H9 (cell line): Measurements from ENCODE around the gene DSCAM. TPM values are rescaled to one million over a fixed set of nuclear protein-coding genes. Genes with fewer than 3 reads are reported as not detected.

ENCODE experiments used
- DNase-seq: peaks from one replicate; pipeline ENCODE4 v3.0.0-alpha.2; 2017
- H2AFZ ChIP-seq: one replicate; pipeline ENCODE4 v1.6.1; 2013; ENCODE audit warnings: mild to moderate bottlenecking, low read length, control low read depth, moderate library complexity
- H2AK5ac ChIP-seq: 2 replicates; pipeline ENCODE4 v1.6.1; 2013; ENCODE audit warnings: low read length, control low read depth, mixed read lengths; ENCODE audit not compliant: insufficient read length
- H2BK120ac ChIP-seq: one replicate; pipeline ENCODE4 v1.6.1; 2013; ENCODE audit warnings: low read depth, mild to moderate bottlenecking, low read length, control low read depth, inconsistent platforms; ENCODE audit not compliant: poor library complexity, severe bottlenecking
- H2BK12ac ChIP-seq: 2 replicates; pipeline ENCODE4 v1.6.1; 2013; ENCODE audit warnings: low read length, control low read depth, mixed read lengths, low read depth; ENCODE audit not compliant: insufficient read length
- H2BK15ac ChIP-seq: 2 replicates; pipeline ENCODE4 v1.6.1; 2013; ENCODE audit warnings: low read depth, low read length, control low read depth
- H2BK20ac ChIP-seq: one replicate; pipeline ENCODE4 v1.6.1; 2013; ENCODE audit warnings: low read depth, mild to moderate bottlenecking, low read length, control low read depth, inconsistent platforms; ENCODE audit not compliant: poor library complexity, severe bottlenecking
- H2BK5ac ChIP-seq: 2 replicates; pipeline ENCODE4 v1.6.1; 2013; ENCODE audit warnings: low read length, control low read depth, mixed read lengths; ENCODE audit not compliant: insufficient read length
- H3K14ac ChIP-seq: 2 replicates; pipeline ENCODE4 v1.6.1; 2013; ENCODE audit warnings: low read length, control low read depth; ENCODE audit not compliant: insufficient read depth
- H3K18ac ChIP-seq: 2 replicates; pipeline ENCODE4 v1.6.1; 2013; ENCODE audit warnings: low read depth, mild to moderate bottlenecking, mixed read lengths, low read length, control low read depth; ENCODE audit not compliant: insufficient read length
- H3K23ac ChIP-seq: 2 replicates; pipeline ENCODE4 v1.6.1; 2013; ENCODE audit warnings: low read length, control low read depth, mixed read lengths, low read depth; ENCODE audit not compliant: insufficient read length
- H3K23me2 ChIP-seq: 2 replicates; pipeline ENCODE4 v1.6.1; 2013; ENCODE audit warnings: low read depth, mild to moderate bottlenecking, mixed read lengths, low read length, control low read depth; ENCODE audit not compliant: insufficient read length, poor library complexity, severe bottlenecking
- H3K27ac ChIP-seq: 2 replicates; pipeline ENCODE4 v1.5.1; 2013; ENCODE audit warnings: low read length, control low read depth, mixed read lengths, low read depth; ENCODE audit not compliant: insufficient read length
- H3K27me3 ChIP-seq: 2 replicates; pipeline ENCODE4 v1.6.1; 2013; ENCODE audit warnings: low read length, control low read depth, inconsistent platforms; ENCODE audit not compliant: insufficient read depth
- H3K4ac ChIP-seq: 2 replicates; pipeline ENCODE4 v1.6.1; 2013; ENCODE audit warnings: low read depth, mild to moderate bottlenecking, control low read depth, inconsistent platforms, low read length, moderate library complexity
- H3K4me1 ChIP-seq: 2 replicates; pipeline ENCODE4 v1.6.1; 2013; ENCODE audit warnings: low read length, control low read depth, inconsistent platforms; ENCODE audit not compliant: insufficient read depth
- H3K4me2 ChIP-seq: 2 replicates; pipeline ENCODE4 v1.6.1; 2013; ENCODE audit warnings: low read length, control low read depth, mixed read lengths; ENCODE audit not compliant: insufficient read length, insufficient read depth
- H3K56ac ChIP-seq: 2 replicates; pipeline ENCODE4 v1.6.1; 2013; ENCODE audit warnings: low read depth, mild to moderate bottlenecking, mixed read lengths, low read length, control low read depth; ENCODE audit not compliant: insufficient read length
- H3K79me1 ChIP-seq: 2 replicates; pipeline ENCODE4 v1.6.1; 2013; ENCODE audit warnings: low read depth, mild to moderate bottlenecking, moderate library complexity, low read length, control low read depth, inconsistent platforms; ENCODE audit not compliant: insufficient read depth, poor library complexity, severe bottlenecking
- H3K79me2 ChIP-seq: 2 replicates; pipeline ENCODE4 v1.6.1; 2013; ENCODE audit warnings: low read length, control low read depth, inconsistent platforms; ENCODE audit not compliant: insufficient read depth
- H3K9ac ChIP-seq: 2 replicates; pipeline ENCODE4 v1.6.1; 2013; ENCODE audit warnings: low read length, control low read depth, mixed read lengths; ENCODE audit not compliant: insufficient read length; ENCODE audit errors: extremely low read depth
- H3K9me3 ChIP-seq: one replicate; pipeline ENCODE4 v1.6.1; 2013; ENCODE audit warnings: low read depth, low read length, inconsistent platforms; ENCODE audit not compliant: control insufficient read depth
- H3T11ph ChIP-seq: one replicate; pipeline ENCODE4 v1.6.1; 2013; ENCODE audit warnings: mild to moderate bottlenecking, low read length, control low read depth, inconsistent platforms
- H4K20me1 ChIP-seq: one replicate; pipeline ENCODE4 v1.6.1; 2013; ENCODE audit not compliant: control insufficient read depth, insufficient read length, insufficient read depth
- H4K5ac ChIP-seq: 2 replicates; pipeline ENCODE4 v1.6.1; 2013; ENCODE audit warnings: low read depth, mild to moderate bottlenecking, mixed read lengths, low read length, control low read depth; ENCODE audit not compliant: insufficient read length
- H4K8ac ChIP-seq: replicated peaks from 2 replicates; pipeline ENCODE4 v1.6.1; 2013; ENCODE audit warnings: low read length, control low read depth, mixed read lengths, low read depth; ENCODE audit not compliant: insufficient read length
- H4K91ac ChIP-seq: 2 replicates; pipeline ENCODE4 v1.6.1; 2013; ENCODE audit warnings: low read depth, mild to moderate bottlenecking, moderate library complexity, mixed read lengths, low read length, control low read depth; ENCODE audit not compliant: insufficient read length
- H3K27ac Mint-ChIP-seq, 3 experiments: 2 replicates in 2 of 3; 3 replicates in 1 of 3; pipeline ENCODE4 v1.8.0; 2020 to 2021; ENCODE audit warnings: mixed read lengths in 3 of 3, mild to moderate bottlenecking in 1 of 3, moderate library complexity in 1 of 3
- H3K27me3 Mint-ChIP-seq: 2 replicates; pipeline ENCODE4 v1.8.0; 2021; ENCODE audit warnings: low read depth, mild to moderate bottlenecking, moderate library complexity, mixed read lengths
- H3K36me3 Mint-ChIP-seq, 3 experiments: 2 replicates in 2 of 3; 3 replicates in 1 of 3; pipeline ENCODE4 v1.8.0; 2020 to 2021; ENCODE audit warnings: low read depth in 3 of 3, mixed read lengths in 3 of 3; ENCODE audit not compliant: insufficient read depth in 1 of 3
- H3K4me1 Mint-ChIP-seq, 2 experiments: 2 replicates each; pipeline ENCODE4 v1.8.0; 2020; ENCODE audit warnings: mixed read lengths in 2 of 2
- H3K4me3 Mint-ChIP-seq, 2 experiments: 2 replicates in 1 of 2; 3 replicates in 1 of 2; pipeline ENCODE4 v1.8.0; 2020 to 2021; ENCODE audit warnings: mild to moderate bottlenecking in 2 of 2, mixed read lengths in 2 of 2, moderate library complexity in 1 of 2
- H3K9me3 Mint-ChIP-seq, 2 experiments: 2 replicates in 1 of 2; 3 replicates in 1 of 2; pipeline ENCODE4 v1.8.0; 2020; ENCODE audit warnings: mild to moderate bottlenecking in 2 of 2, mixed read lengths in 2 of 2, moderate library complexity in 1 of 2
- CTCF ChIP-seq: fragments of 200-600 bp; sonication (generic); conservative IDR thresholded peaks from 3 replicates; pipeline ENCODE4 v1.8.0; 2021; ENCODE audit warnings: antibody characterized with exemption, mild to moderate bottlenecking
- WGBS: extraction: QIAGEN DNeasy Blood & Tissue Kit; methylation state at CpG from one replicate; pipeline ENCODE4 v1.1.7; 2013; ENCODE audit warnings: missing lambda C conversion rate, low lambda C conversion rate, mixed read lengths; ENCODE audit not compliant: insufficient read length; ENCODE audit errors: extremely low coverage; 5-methylcytosine and 5-hydroxymethylcytosine counted together
- total RNA-seq: library from RNA; stranded (reverse); gene quantifications from 2 replicates; pipeline ENCODE4 v1.2.1, GENCODE V29; 2021

DSCAM gene
- total RNA-seq, 1 experiment from 2014 or later: 0.17 TPM

GRCh38 chr21:40176724-40177123, 670.2 kb downstream of the DSCAM start:
- H4K20me1 ChIP-seq: no peaks in the 10 kb centered on the region
- H3K4me1 ChIP-seq: no peaks in the 10 kb centered on the region
- no CpG with 5 or more reads among the region's 5 CpGs for WGBS
- H2AK5ac ChIP-seq: no peak overlapping the region
- H2BK12ac ChIP-seq: no peak overlapping the region
- no peak overlapping the region for H2BK20ac ChIP-seq
- TF ChIP-seq CTCF: no peak
- H3K23ac ChIP-seq: no peak overlapping the region
- H3K4me3 Mint-ChIP-seq: no peak overlapping the region
- no peak overlapping the region for H4K5ac ChIP-seq
- no peak overlapping the region for H4K91ac ChIP-seq
- no peak overlapping the region for H3K18ac ChIP-seq
- H3K56ac ChIP-seq: no peak overlapping the region
- peaks cover 2% of the 10 kb centered on the region for H3K27me3 Mint-ChIP-seq
- H2BK120ac ChIP-seq: no peak overlapping the region
- no peak overlapping the region for H4K8ac ChIP-seq
- H3K27ac Mint-ChIP-seq: no peak overlapping the region
- no peak overlapping the region for H2BK15ac ChIP-seq
- H3K4ac ChIP-seq: no peak overlapping the region
- H3K9me3 Mint-ChIP-seq: peaks cover 3 to 6% of the 10 kb centered on the region in 2 experiments
- no peak overlapping the region for H3K4me2 ChIP-seq
- no peak overlapping the region for H3K9ac ChIP-seq
- peaks cover 5 to 8% of the 10 kb centered on the region in 2 experiments for H3K4me1 Mint-ChIP-seq
- no peak for DNase-seq
- H3K79me1 ChIP-seq: no peaks in the 10 kb centered on the region
- no peak overlapping the region for H3T11ph ChIP-seq
- H3K23me2 ChIP-seq: no peaks in the 10 kb centered on the region
- H3K14ac ChIP-seq: no peak overlapping the region
- H3K79me2 ChIP-seq: no peaks in the 10 kb centered on the region
- no peak overlapping the region for H3K27ac ChIP-seq
- no peak overlapping the region for H2BK5ac ChIP-seq
- H2AFZ ChIP-seq: no peak overlapping the region
- no peaks in the 10 kb centered on the region for H3K9me3 ChIP-seq
- H3K36me3 Mint-ChIP-seq: peaks cover 2 to 3% (median 2%) of the 10 kb centered on the region in 3 experiments; a peak in 5 of 7 replicates
- H3K27me3 ChIP-seq: no peaks in the 10 kb centered on the region
